ELR (cell line): ENCODE results near the gene TIGIT.

Source experiments
- DNase-seq: peaks from one replicate; pipeline ENCODE4 v3.0.0-alpha.2; 2015; ENCODE audit warnings: low read depth

The TIGIT gene

GRCh38 chr3:114351822-114352145 is 58.0 kb downstream of the TIGIT start:
- DNase-seq: no peak

- DNase-seq: no peak
These were observed 61.8 kb downstream of the TIGIT start for GRCh38 chr3:114355653-114356052.

GRCh38 chr3:114356066-114356465 is 62.2 kb downstream of the TIGIT start:
- DNase-seq: no peak

GRCh38 chr3:114356525-114356924 is 62.7 kb downstream of the TIGIT start:
- DNase-seq: no peak
